GM23248 (cell line): ENCODE data around the gene DOC2A. TPM values are rescaled to one million over a fixed set of nuclear protein-coding genes. Genes with fewer than 3 reads are reported as not detected.
"Not testable (repeated sequence)": the region's sequence is repeated elsewhere in the genome, so short reads cannot be mapped to it uniquely, and the experiment has no call there.

Experiments
- DNase-seq: peaks from one replicate; pipeline ENCODE4 v3.0.0-alpha.2; 2015
- H2AFZ ChIP-seq: fragments of 200-600 bp; sonication (generic); 2 replicates; pipeline ENCODE4 v1.6.1; 2016; ENCODE audit warnings: antibody characterized with exemption
- H3F3A ChIP-seq: fragments of 200-600 bp; sonication (generic); 2 replicates; pipeline ENCODE4 v1.6.1; 2016; ENCODE audit warnings: mild to moderate bottlenecking, antibody characterized with exemption, mixed run types; ENCODE audit not compliant: insufficient read depth
- H3K27ac ChIP-seq: fragments of 200-600 bp; sonication (generic); 2 replicates; pipeline ENCODE4 v1.5.1; 2016; ENCODE audit warnings: mild to moderate bottlenecking
- H3K27me3 ChIP-seq: fragments of 200-600 bp; sonication (generic); replicated peaks from 2 replicates; pipeline ENCODE4 v1.6.1; 2016; ENCODE audit warnings: mild to moderate bottlenecking; ENCODE audit not compliant: insufficient read depth
- H3K36me3 ChIP-seq: fragments of 200-600 bp; sonication (generic); 2 replicates; pipeline ENCODE4 v1.6.1; 2016; ENCODE audit warnings: low read depth, mild to moderate bottlenecking
- H3K4me1 ChIP-seq: fragments of 200-600 bp; sonication (generic); 2 replicates; pipeline ENCODE4 v1.6.1; 2016; ENCODE audit warnings: mild to moderate bottlenecking; ENCODE audit not compliant: insufficient read depth
- H3K4me2 ChIP-seq: fragments of 200-600 bp; sonication (generic); one replicate; pipeline ENCODE4 v1.6.1; 2016; ENCODE audit warnings: mild to moderate bottlenecking; ENCODE audit not compliant: unreplicated experiment
- H3K4me3 ChIP-seq: fragments of 200-600 bp; sonication (generic); 2 replicates; pipeline ENCODE4 v1.5.1; 2016; ENCODE audit warnings: mild to moderate bottlenecking
- H3K79me2 ChIP-seq: fragments of 200-600 bp; sonication (generic); 2 replicates; pipeline ENCODE4 v1.6.1; 2016; ENCODE audit warnings: mild to moderate bottlenecking; ENCODE audit not compliant: insufficient read depth
- H3K9ac ChIP-seq: fragments of 200-600 bp; sonication (generic); 2 replicates; pipeline ENCODE4 v1.6.1; 2016; ENCODE audit warnings: mild to moderate bottlenecking
- H3K9me2 ChIP-seq: fragments of 200-600 bp; sonication (generic); 2 replicates; pipeline ENCODE4 v1.6.1; 2016; ENCODE audit warnings: mixed run types, mild to moderate bottlenecking, moderate library complexity; ENCODE audit not compliant: insufficient read depth
- H3K9me3 ChIP-seq: fragments of 200-600 bp; sonication (generic); one replicate; pipeline ENCODE4 v1.6.1; 2017; ENCODE audit warnings: low read depth
- H4K20me1 ChIP-seq: fragments of 200-600 bp; sonication (generic); 2 replicates; pipeline ENCODE4 v1.6.0; 2016; ENCODE audit not compliant: insufficient read depth
- EZH2 ChIP-seq: fragments of 200-600 bp; sonication (generic); IDR thresholded peaks from 2 replicates; pipeline ENCODE4 v1.6.1; 2018; ENCODE audit warnings: antibody characterized with exemption, mild to moderate bottlenecking; ENCODE audit not compliant: insufficient read depth, poor library complexity, severe bottlenecking
- EZH2phosphoT487 ChIP-seq: fragments of 200-600 bp; sonication (generic); IDR thresholded peaks from 2 replicates; pipeline ENCODE4 v1.6.1; 2018; ENCODE audit warnings: antibody characterized with exemption, moderate library complexity, mild to moderate bottlenecking, low read depth; ENCODE audit not compliant: insufficient read depth
- WGBS, 2 experiments: methylation state at CpG; one replicate each; pipeline ENCODE4 v1.1.6; 2015 to 2017; ENCODE audit warnings: low lambda C conversion rate in 2 of 2, low coverage in 1 of 2; ENCODE audit errors: missing lambda C conversion rate in 2 of 2; 5-methylcytosine and 5-hydroxymethylcytosine counted together
- in situ Hi-C: fragments of 300-500 bp; cut with MboI; formaldehyde crosslinking; loops from 2 replicates; pipeline ENCODE4 v1.15.0; 2020
- polyA plus RNA-seq: library from polyadenylated mRNA; unstranded; fragments of >200 nt; fragmentation: Nextera tagmentation; extraction: Ambion mirVana; gene quantifications from 2 replicates; pipeline ENCODE4 v1.2.1, GENCODE V29; 2016
- total RNA-seq: library from RNA; depleted of rRNA; stranded (reverse); fragments of >200 nt; shearing (Covaris generic); gene quantifications from 2 replicates; pipeline ENCODE4 v1.2.3, GENCODE V29; 2014

DOC2A gene
- total and polyA plus RNA-seq, 2 experiments from 2014 or later, result not detected

DNA sequence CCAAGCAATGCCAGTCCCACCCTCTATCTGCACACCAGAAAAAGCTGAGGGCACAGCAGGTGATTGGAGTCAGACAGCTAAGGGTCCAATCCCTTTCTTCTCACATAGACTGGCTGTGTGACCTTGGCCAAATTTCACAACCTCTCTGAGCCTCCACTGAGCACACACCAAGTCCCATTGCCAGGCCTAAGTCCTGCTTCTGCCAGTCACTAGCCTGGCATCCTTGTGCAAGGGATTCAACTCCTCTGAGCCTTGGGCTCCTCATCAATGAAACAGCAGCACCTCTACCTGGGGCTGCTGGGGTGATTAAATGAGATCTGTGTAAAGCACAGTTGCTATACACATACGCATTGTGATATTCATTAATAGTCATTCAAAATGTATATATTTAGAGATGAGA is 35.8 kb upstream of the DOC2A start:
- Histone ChIP-seq H3K4me1 (peaks cover 5% of the 10 kb centered on the region), H3K9me2 (no peaks in the 10 kb centered on the region), H2AFZ (no peak overlapping the region), H4K20me1 (no peaks in the 10 kb centered on the region), H3K9ac (no peak overlapping the region), H3K79me2 (no peaks in the 10 kb centered on the region), H3K4me3 (no peak overlapping the region), H3K4me2 (no peak overlapping the region), H3F3A (peaks cover 7% of the 10 kb centered on the region; the same call in 1 of the 2 replicates), H3K9me3 (no peaks in the 10 kb centered on the region), H3K27ac (no peak overlapping the region), H3K27me3 (no peaks in the 10 kb centered on the region), H3K36me3 (no peaks in the 10 kb centered on the region)
- no peak for DNase-seq
- in situ Hi-C loops, result no loop called here
- no peak for TF ChIP-seq EZH2
- TF ChIP-seq EZH2phosphoT487, result no peak
- 59 to 61% methylated on average over 1 of the region's 1 CpG for WGBS, 2 experiments

DNA sequence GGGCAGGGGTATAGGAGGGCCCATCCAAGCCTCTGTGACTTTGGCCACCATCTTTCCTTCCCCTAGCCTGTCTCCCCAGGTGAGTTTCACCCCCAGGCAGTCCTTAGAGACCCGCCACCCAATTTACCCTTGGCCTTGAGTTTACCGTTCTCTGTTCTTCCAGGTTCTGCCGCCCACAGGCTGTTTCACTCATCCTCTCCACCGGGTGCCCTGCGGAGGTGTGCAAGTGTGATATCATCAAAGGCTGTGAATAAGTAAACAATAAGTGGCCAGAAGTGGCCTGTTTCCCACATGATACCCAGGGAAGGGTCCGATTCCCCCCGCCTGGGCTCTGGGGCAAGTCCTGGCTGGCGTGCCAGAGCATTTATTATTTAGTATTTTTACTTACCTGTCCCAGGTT is 35.4 kb upstream of the DOC2A start:
- in situ Hi-C loops, result no loop called here
- no peak overlapping the region for H3K4me3 ChIP-seq
- H4K20me1 ChIP-seq, result no peaks in the 10 kb centered on the region
- no peaks in the 10 kb centered on the region for H3K9me3 ChIP-seq
- no peak overlapping the region for H3K4me2 ChIP-seq
- no peaks in the 10 kb centered on the region for H3K9me2 ChIP-seq
- no peaks in the 10 kb centered on the region for H3K27me3 ChIP-seq
- H3K27ac ChIP-seq, result no peak overlapping the region
- WGBS, 2 experiments, result 72 to 77% methylated on average over 8 of the region's 8 CpGs
- H3F3A ChIP-seq, result peaks cover 3% of the 10 kb centered on the region; the same call in 1 of the 2 replicates
- no peaks in the 10 kb centered on the region for H3K79me2 ChIP-seq
- no peak overlapping the region for H2AFZ ChIP-seq
- H3K9ac ChIP-seq, result no peak overlapping the region
- TF ChIP-seq EZH2phosphoT487, result no peak
- no peak for TF ChIP-seq EZH2
- no peaks in the 10 kb centered on the region for H3K36me3 ChIP-seq
- no peak for DNase-seq
- peaks cover 1% of the 10 kb centered on the region for H3K4me1 ChIP-seq

DNA sequence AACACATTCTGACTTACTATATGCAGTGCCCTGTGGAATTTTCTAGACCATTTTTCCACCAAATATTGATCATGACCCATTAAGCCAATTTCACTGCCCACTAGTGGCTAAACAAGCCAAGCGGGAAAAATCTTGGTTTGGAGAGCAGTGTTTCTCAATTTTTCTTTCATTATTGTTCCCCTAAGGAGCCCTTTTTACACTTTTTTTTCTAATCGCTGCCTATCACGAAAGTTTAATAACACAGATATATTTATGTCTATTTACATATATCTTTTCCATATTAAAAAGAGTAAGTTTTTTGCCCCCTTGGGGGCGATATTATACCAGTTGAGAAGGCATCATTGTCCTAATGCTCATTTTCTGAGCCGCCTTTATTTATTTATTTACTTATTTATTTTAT is 31.0 kb upstream of the DOC2A start:
- WGBS, 2 experiments, result 27 to 28% methylated on average over 5 of the region's 5 CpGs
- H3K4me3 ChIP-seq, result no peak overlapping the region
- no peaks in the 10 kb centered on the region for H3K9me2 ChIP-seq
- H2AFZ ChIP-seq, result no peak overlapping the region
- no peaks in the 10 kb centered on the region for H3K27me3 ChIP-seq
- no peak overlapping the region for H3K4me2 ChIP-seq
- H3K9ac ChIP-seq, result no peak overlapping the region
- H3K27ac ChIP-seq, result no peak overlapping the region
- H4K20me1 ChIP-seq, result no peaks in the 10 kb centered on the region
- in situ Hi-C loops, result no loop called here
- no peaks in the 10 kb centered on the region for H3K9me3 ChIP-seq
- TF ChIP-seq EZH2 (no peak), EZH2phosphoT487 (no peak)
- H3K36me3 ChIP-seq, result no peaks in the 10 kb centered on the region
- H3F3A ChIP-seq, result no peaks in the 10 kb centered on the region
- peak; percentile 65 for DNase-seq
- no peaks in the 10 kb centered on the region for H3K4me1 ChIP-seq
- no peaks in the 10 kb centered on the region for H3K79me2 ChIP-seq

DNA sequence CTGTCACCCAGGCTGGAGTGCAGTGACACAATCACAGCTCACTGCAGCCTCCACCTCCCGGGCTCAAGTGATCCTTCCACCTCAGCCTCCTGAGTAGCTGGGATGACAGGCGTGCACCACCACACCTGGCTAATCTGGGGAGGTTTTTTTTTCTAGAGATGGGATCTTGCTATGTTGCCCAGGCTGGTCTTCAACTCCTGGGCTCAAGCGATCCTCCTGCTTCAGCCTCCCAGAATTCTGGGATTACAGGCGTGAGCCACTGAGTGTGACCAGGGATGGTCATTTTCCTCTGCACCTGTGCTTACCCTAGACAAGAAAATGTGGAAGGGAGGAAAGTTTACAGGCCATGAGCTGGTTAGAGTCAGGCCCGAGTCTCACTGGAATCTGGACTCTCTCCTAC is 29.9 kb upstream of the DOC2A start:
- H2AFZ ChIP-seq, H3K9ac ChIP-seq, H3F3A ChIP-seq, H3K27ac ChIP-seq, H4K20me1 ChIP-seq, H3K27me3 ChIP-seq, H3K4me3 ChIP-seq, H3K36me3 ChIP-seq, H3K9me2 ChIP-seq, H3K4me1 ChIP-seq, in situ Hi-C loops, DNase-seq, H3K9me3 ChIP-seq, H3K79me2 ChIP-seq, H3K4me2 ChIP-seq: not testable (repeated sequence)
- 65 to 66% methylated on average over 5 of the region's 5 CpGs for WGBS, 2 experiments

DNA sequence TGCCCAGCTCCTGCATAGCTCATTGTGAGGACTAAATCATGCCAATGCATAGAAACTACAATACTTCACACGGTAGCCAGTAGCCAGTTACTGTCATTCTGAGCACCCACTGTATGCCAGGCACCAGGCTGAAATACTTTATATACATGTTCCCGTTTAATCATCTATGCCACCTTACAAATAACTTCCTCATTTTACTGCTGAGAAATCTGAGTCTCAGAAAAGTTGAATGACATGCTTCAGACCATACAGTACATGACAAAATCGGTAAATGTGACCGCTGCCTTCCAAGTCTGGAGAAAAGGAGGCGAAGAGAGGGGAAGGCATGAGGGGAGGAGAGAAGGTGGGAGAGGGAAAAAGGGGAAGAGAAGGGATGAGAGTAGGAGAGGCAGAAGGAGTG is 29.4 kb upstream of the DOC2A start:
- DNase-seq, result no peak
- in situ Hi-C loops, result no loop called here

More for the DNA sequence above, 29.4 kb upstream of the DOC2A start:
- Histone ChIP-seq H3F3A (no peaks in the 10 kb centered on the region), H3K9me3 (no peaks in the 10 kb centered on the region), H2AFZ (no peak overlapping the region), H3K9me2 (no peaks in the 10 kb centered on the region), H3K36me3 (no peaks in the 10 kb centered on the region), H3K27me3 (no peaks in the 10 kb centered on the region; the same call in 1 of the 2 replicates), H3K4me3 (no peak overlapping the region), H3K4me1 (no peaks in the 10 kb centered on the region), H3K79me2 (no peaks in the 10 kb centered on the region), H3K27ac (no peak overlapping the region), H4K20me1 (no peaks in the 10 kb centered on the region), H3K9ac (no peak overlapping the region), H3K4me2 (no peak overlapping the region)
- TF ChIP-seq EZH2 (no peak), EZH2phosphoT487 (no peak)
- WGBS, 2 experiments, result 58 to 59% methylated on average over 5 of the region's 5 CpGs
